Activated naive CD4-positive, alpha-beta T cell treated with anti-CD3 and anti-CD28 coated beads, Interleukin-2, amount 50 U/mL, for 24 hours (primary cell): Measurements from ENCODE around the gene ANKZF1.

Experiments used
- H3K27ac Mint-ChIP-seq: one replicate; pipeline ENCODE4 v1.8.0; 2021; ENCODE audit warnings: mild to moderate bottlenecking, mixed read lengths
- H3K27me3 Mint-ChIP-seq: one replicate; pipeline ENCODE4 v1.8.0; 2021; ENCODE audit warnings: mixed read lengths
- H3K36me3 Mint-ChIP-seq: one replicate; pipeline ENCODE4 v1.8.0; 2021; ENCODE audit warnings: mixed read lengths
- H3K4me1 Mint-ChIP-seq: one replicate; pipeline ENCODE4 v1.8.0; 2021; ENCODE audit warnings: mixed read lengths
- H3K4me3 Mint-ChIP-seq: one replicate; pipeline ENCODE4 v1.8.0; 2021; ENCODE audit warnings: mild to moderate bottlenecking, mixed read lengths
- H3K9me3 Mint-ChIP-seq: one replicate; pipeline ENCODE4 v1.8.0; 2021; ENCODE audit warnings: mixed read lengths

ANKZF1 gene

GRCh38 chr2:219279151-219279915, 49.7 kb downstream of the ANKZF1 start, which contains the start of gene DNAJB2:
Gene DNAJB2, plus strand, starts transcription at chr2:219279366. Its CDS starts 468 bp downstream, at chr2:219279834.
- Mint-ChIP-seq H3K27ac (peak within 1 kb of the TSS; percentile 96), H3K4me1 (peaks cover 48% of the 10 kb centered on the region), H3K9me3 (no peaks in the 10 kb centered on the region), H3K4me3 (peak within 1 kb of the TSS; percentile 92), H3K36me3 (peaks cover 6% of the 10 kb centered on the region), H3K27me3 (no peaks in the 10 kb centered on the region)

DNA sequence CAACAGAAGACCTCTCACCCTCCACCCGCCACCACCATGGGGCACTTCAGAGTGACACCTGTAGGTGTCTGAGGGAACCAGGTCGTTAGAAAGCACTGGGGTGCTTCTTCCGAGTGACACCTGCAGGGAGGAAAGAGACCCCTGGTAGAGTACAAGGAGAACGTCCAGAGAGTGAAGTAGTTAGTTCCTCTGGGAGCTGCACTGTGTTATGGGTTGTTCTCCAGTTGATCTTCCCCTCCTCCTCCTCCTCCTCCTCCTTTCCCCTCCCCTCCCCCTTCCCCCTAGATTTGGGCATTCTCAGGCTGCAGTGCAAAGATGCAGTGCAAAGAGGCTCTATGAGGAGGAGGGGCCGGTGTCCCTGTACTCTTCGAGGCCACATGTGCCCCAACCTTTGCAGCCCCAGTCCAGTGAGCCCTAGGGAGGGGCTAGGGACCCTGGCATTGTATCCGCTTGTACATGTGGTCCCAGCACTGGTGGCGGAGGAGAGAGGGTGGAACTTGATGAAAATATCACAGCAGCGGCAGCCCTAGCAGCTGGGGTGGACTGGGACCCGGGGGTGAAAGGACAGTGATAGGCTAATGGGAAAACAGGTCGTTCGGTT, 50.4 kb downstream of the ANKZF1 start:
- peak overlapping the region; percentile 91 for H3K27ac Mint-ChIP-seq
- peak overlapping the region; percentile 92 for H3K4me3 Mint-ChIP-seq
- no peaks in the 10 kb centered on the region for H3K9me3 Mint-ChIP-seq
- no peaks in the 10 kb centered on the region for H3K27me3 Mint-ChIP-seq
- H3K4me1 Mint-ChIP-seq = peaks cover 48% of the 10 kb centered on the region
- H3K36me3 Mint-ChIP-seq = peaks cover 6% of the 10 kb centered on the region

DNA sequence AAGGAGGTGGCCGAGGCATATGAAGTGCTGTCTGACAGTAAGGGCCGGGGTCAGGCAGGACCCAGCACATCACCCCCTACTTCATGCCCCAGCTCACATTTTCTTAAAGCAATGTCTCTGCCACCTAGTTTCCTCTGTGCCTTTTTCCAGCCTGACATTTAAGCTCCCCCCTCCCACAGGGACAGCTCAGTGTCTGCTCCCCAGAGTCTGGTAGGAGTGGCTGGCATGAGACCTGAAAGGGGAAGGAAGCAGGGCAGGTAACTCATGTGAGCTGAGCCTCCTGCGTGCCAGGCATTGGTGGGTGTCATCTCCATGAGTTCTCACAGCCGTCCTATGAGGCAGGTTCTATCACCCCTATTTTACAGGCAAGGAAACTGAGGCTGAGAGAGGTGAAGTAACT, 51.0 kb downstream of the ANKZF1 start:
- H3K4me1 Mint-ChIP-seq = peaks cover 51% of the 10 kb centered on the region
- no peaks in the 10 kb centered on the region for H3K9me3 Mint-ChIP-seq
- H3K36me3 Mint-ChIP-seq = peaks cover 6% of the 10 kb centered on the region
- H3K27ac Mint-ChIP-seq = no peak overlapping the region
- no peaks in the 10 kb centered on the region for H3K27me3 Mint-ChIP-seq
- H3K4me3 Mint-ChIP-seq = peak overlapping the region; percentile 92

- Mint-ChIP-seq H3K27ac (no peak overlapping the region), H3K36me3 (peaks cover 6% of the 10 kb centered on the region), H3K4me1 (peaks cover 51% of the 10 kb centered on the region), H3K4me3 (no peak overlapping the region), H3K27me3 (no peaks in the 10 kb centered on the region), H3K9me3 (no peaks in the 10 kb centered on the region)
Observed at GRCh38 chr2:219281588-219281987, 52.0 kb downstream of the ANKZF1 start.

DNA sequence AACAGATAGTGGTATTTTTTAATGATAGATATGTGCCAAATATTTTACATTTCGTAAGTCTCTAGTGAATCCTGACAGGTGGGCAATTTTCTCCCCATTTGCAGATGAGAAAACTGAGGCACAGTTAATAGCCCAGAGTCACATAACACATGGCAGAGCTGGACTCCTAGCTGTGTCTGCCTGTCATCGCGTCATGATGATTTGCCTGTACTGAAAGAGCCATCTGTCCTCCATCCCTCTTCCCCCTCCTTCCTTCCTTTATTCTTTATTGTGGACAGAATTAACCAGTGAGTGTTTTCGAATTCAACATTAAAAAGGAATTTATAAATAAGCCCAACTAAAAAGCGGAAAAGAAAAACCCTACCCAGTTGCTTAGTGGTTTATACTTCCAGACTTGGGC, 52.8 kb downstream of the ANKZF1 start:
- H3K27ac Mint-ChIP-seq = no peak overlapping the region
- no peak overlapping the region for H3K4me3 Mint-ChIP-seq
- peaks cover 46% of the 10 kb centered on the region for H3K4me1 Mint-ChIP-seq
- H3K36me3 Mint-ChIP-seq = peaks cover 6% of the 10 kb centered on the region
- H3K9me3 Mint-ChIP-seq = no peaks in the 10 kb centered on the region
- no peaks in the 10 kb centered on the region for H3K27me3 Mint-ChIP-seq

DNA sequence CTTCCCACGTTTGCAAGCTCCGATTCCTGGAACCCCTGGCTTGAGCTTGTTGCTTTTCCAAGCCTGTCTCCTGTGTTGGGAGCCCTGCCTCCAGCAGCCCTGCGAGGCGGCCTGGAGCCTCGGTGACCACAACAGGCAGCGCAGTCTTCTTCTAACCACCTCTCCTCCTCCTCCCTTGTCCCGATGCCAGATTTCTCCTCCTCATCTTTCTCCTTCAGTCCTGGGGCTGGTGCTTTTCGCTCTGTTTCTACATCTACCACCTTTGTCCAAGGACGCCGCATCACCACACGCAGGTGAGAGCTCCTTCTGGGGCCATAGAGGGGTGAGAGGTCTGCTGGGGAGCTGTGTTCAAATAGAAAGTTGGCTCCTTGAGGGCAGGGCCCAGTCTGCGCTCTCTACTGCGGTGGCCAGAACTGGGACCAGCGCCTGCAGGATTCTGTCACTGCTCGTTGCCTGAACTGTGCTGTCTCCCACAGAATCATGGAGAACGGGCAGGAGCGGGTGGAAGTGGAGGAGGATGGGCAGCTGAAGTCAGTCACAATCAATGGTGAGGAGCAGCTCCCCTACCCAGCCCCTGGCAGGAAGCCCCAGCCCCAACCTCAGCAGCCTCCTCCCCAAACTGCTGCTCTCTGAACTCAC, 53.5 kb downstream of the ANKZF1 start:
- Mint-ChIP-seq H3K36me3 (peaks cover 6% of the 10 kb centered on the region), H3K27ac (peak overlapping the region; percentile 86), H3K4me3 (no peak overlapping the region), H3K27me3 (no peaks in the 10 kb centered on the region), H3K4me1 (peaks cover 40% of the 10 kb centered on the region), H3K9me3 (no peaks in the 10 kb centered on the region)

- Mint-ChIP-seq H3K4me3 (no peak overlapping the region), H3K36me3 (peaks cover 6% of the 10 kb centered on the region), H3K9me3 (no peaks in the 10 kb centered on the region), H3K4me1 (peaks cover 27% of the 10 kb centered on the region), H3K27ac (no peak overlapping the region), H3K27me3 (no peaks in the 10 kb centered on the region)
Observed at GRCh38 chr2:219284501-219285372, 55.1 kb downstream of the ANKZF1 start.

DNA sequence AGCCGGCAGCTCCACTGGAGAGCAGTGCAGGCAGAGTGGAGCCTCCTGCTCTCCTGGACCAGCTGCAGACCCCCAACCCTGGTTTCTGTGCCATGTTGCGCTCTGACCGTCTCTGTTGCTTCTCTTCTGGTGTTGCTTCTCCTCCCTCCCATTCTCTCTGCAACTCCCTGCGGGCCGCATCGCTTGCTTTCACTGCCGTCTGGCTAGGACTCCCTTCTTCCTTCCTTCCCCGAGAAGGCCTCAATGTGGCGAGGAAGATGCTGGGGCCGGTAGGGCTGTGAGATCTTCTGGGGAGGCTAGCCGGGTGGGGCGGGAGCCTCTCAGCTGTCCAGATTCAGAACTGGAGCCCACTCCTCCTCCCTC, 55.7 kb downstream of the ANKZF1 start:
- Mint-ChIP-seq H3K27me3 (no peaks in the 10 kb centered on the region), H3K36me3 (peaks cover 6% of the 10 kb centered on the region), H3K4me1 (peaks cover 21% of the 10 kb centered on the region), H3K27ac (peak overlapping the region; percentile 62), H3K4me3 (no peak overlapping the region), H3K9me3 (no peaks in the 10 kb centered on the region)

DNA sequence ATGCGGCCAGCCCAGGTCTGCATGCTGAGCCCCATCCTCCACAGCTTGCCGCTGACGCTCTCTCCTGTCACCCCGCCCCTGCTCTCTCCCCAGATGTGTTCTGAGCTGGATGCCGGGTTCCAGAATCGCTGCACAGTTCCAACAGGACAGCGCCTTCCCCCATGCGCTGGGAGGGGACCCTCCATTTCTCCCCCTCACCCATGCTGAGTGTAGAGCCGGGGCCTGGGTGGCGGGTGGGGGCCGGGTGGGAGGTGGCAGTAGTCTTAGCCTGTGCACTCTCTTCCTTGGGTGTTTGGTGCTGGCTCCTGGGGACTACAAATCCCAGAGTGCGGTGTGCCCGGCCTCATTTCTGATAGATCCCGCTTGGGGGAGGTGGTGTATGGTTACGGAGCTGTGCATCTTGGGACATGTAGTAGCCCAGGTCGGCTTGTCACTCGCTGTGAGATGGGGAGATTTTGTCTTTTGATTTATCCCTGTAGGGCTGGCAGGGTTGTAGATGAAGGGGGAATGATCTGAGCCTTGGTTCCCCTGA, 56.4 kb downstream of the ANKZF1 start:
- Mint-ChIP-seq H3K36me3 (peaks cover 6% of the 10 kb centered on the region), H3K27me3 (no peaks in the 10 kb centered on the region), H3K4me3 (no peak overlapping the region), H3K27ac (no peak overlapping the region), H3K4me1 (peaks cover 15% of the 10 kb centered on the region), H3K9me3 (no peaks in the 10 kb centered on the region)
